Measurements from ENCODE around the gene TEK. TPM values are rescaled to one million over a fixed set of nuclear protein-coding genes. Genes with fewer than 3 reads are reported as not detected.

TEK gene
- total and polyA plus RNA-seq, 2 experiments from 2014 or later, result 1.9 to 9.4 TPM

GRCh38 chr9:27260789-27261516 lies 151.9 kb downstream of the TEK start:
- Mint-ChIP-seq H3K9me3 (no peaks in the 10 kb centered on the region), H3K36me3 (ENCODE audit: low read depth) (no peaks in the 10 kb centered on the region)
- ATAC-seq, result no peak

More at GRCh38 chr9:27260789-27261516, 151.9 kb downstream of the TEK start:
- H3F3A ChIP-seq (replicated peaks; ENCODE audit: low read depth), result no peaks in the 10 kb centered on the region
- no peaks in the 10 kb centered on the region for H3K9me2 ChIP-seq (ENCODE audit: insufficient read depth)
- H3K79me2 ChIP-seq (replicated peaks; ENCODE audit: insufficient read depth), result no peaks in the 10 kb centered on the region
- Mint-ChIP-seq H3K4me3 (no peak overlapping the region), H3K27me3 (ENCODE audit: insufficient read depth, low read depth, poor library complexity) (no peaks in the 10 kb centered on the region), H3K27ac (no peak overlapping the region), H3K4me1 (no peaks in the 10 kb centered on the region)
- no peak overlapping the region for H3K4me2 ChIP-seq
- TF ChIP-seq ETS1 (IDR thresholded peaks at IDR 0.05), result no peak
- TF ChIP-seq POLR2AphosphoS5 (IDR thresholded peaks at IDR 0.05; ENCODE audit: low read depth), result no peak
- TF ChIP-seq JUNB (IDR thresholded peaks at IDR 0.05; ENCODE audit: unreplicated experiment), result no peak
- no peak for TF ChIP-seq NANOG (IDR thresholded peaks at IDR 0.05; ENCODE audit: borderline replicate concordance)
- TF ChIP-seq EZH2 (IDR thresholded peaks at IDR 0.05; ENCODE audit: low read depth, unreplicated experiment), result no peak
- TF ChIP-seq ZNF331 (CRISPR knock-in tag; IDR thresholded peaks at IDR 0.05; ENCODE audit: low read depth), result no peak
- no peak for TF ChIP-seq ZNF462 (CRISPR knock-in tag; IDR thresholded peaks at IDR 0.05)
- no peak for TF ChIP-seq CREB1 (CRISPR knock-in tag; IDR thresholded peaks at IDR 0.05; ENCODE audit: low read depth)
- no peaks in the 10 kb centered on the region for H3K4me1 ChIP-seq (ENCODE audit: insufficient read depth)
- H3K4me3 ChIP-seq, result no peak overlapping the region
- no peaks in the 10 kb centered on the region for H4K20me1 ChIP-seq (replicated peaks; ENCODE audit: insufficient read depth)
- H3K36me3 ChIP-seq (ENCODE audit: insufficient read depth), result no peaks in the 10 kb centered on the region
- no peak overlapping the region for H3K27ac ChIP-seq (ENCODE audit: low read depth)
- no peak overlapping the region for H2AFZ ChIP-seq
- no peaks in the 10 kb centered on the region for H3K27me3 ChIP-seq (ENCODE audit: insufficient read depth)
- no peak for DNase-seq (ENCODE audit: low spot score)

Data from GM23338 (cell line).